ES-I3 (cell line): ENCODE data around the gene DRD4.
A peak's percentile ranks its signal among the peaks of the same experiment; 100 is the strongest.

ENCODE experiments used
- H3K36me3 ChIP-seq: 2 replicates; pipeline ENCODE4 v1.6.1; 2013; ENCODE audit warnings: mild to moderate bottlenecking, low read length, control low read depth, moderate library complexity; ENCODE audit not compliant: insufficient read depth
- H3K4me1 ChIP-seq: 2 replicates; pipeline ENCODE4 v1.6.1; 2013; ENCODE audit warnings: mild to moderate bottlenecking, control low read depth, low read length; ENCODE audit not compliant: insufficient read depth
- H3K9ac ChIP-seq: 2 replicates; pipeline ENCODE4 v1.6.1; 2013; ENCODE audit warnings: low read depth, mild to moderate bottlenecking, low read length, moderate library complexity
- H3K9me3 ChIP-seq: 2 replicates; pipeline ENCODE4 v1.6.1; 2013; ENCODE audit warnings: mild to moderate bottlenecking, low read length, moderate library complexity; ENCODE audit not compliant: control insufficient read depth, insufficient read depth

Gene DRD4

GRCh38 chr11:614623-615503 is 22.2 kb upstream of the DRD4 start:
- Histone ChIP-seq H3K9ac (peak overlapping the region; percentile 84), H3K36me3 (peaks cover 7% of the 10 kb centered on the region; the same call in 1 of the 2 replicates), H3K9me3 (no peaks in the 10 kb centered on the region), H3K4me1 (no peaks in the 10 kb centered on the region; the same call in 1 of the 2 replicates)

- peaks cover 7% of the 10 kb centered on the region; the same call in 1 of the 2 replicates for H3K36me3 ChIP-seq
- peak within 1 kb of the TSS; percentile 84 for H3K9ac ChIP-seq
- H3K4me1 ChIP-seq = no peaks in the 10 kb centered on the region; the same call in 1 of the 2 replicates
These were observed 21.4 kb upstream of the DRD4 start, which contains the start of gene IRF7 for GRCh38 chr11:615504-616319. Gene IRF7 (minus strand): TSS chr11:615950. CDS start chr11:615364, 586 bp downstream.

GRCh38 chr11:616320-617198 is 20.5 kb upstream of the DRD4 start:
- H3K4me1 ChIP-seq = no peaks in the 10 kb centered on the region; the same call in 1 of the 2 replicates
- peaks cover 7% of the 10 kb centered on the region; the same call in 1 of the 2 replicates for H3K36me3 ChIP-seq
- peak overlapping the region; percentile 84; the same call in 1 of the 2 replicates for H3K9ac ChIP-seq
- no peaks in the 10 kb centered on the region for H3K9me3 ChIP-seq

More at GRCh38 chr11:615504-616319, 21.4 kb upstream of the DRD4 start, which contains the start of gene IRF7:
- H3K9me3 ChIP-seq = no peaks in the 10 kb centered on the region

GRCh38 chr11:617199-617911 is 19.7 kb upstream of the DRD4 start:
- H3K4me1 ChIP-seq = no peaks in the 10 kb centered on the region; the same call in 1 of the 2 replicates
- no peaks in the 10 kb centered on the region for H3K9me3 ChIP-seq
- H3K36me3 ChIP-seq = 0 out of 2 replicates have a peak, but pooled peaks cover 2% of the 10 kb centered on the region
- H3K9ac ChIP-seq = no peak overlapping the region

GRCh38 chr11:617912-618682 is 19.0 kb upstream of the DRD4 start:
- Histone ChIP-seq H3K9ac (no peak overlapping the region), H3K9me3 (no peaks in the 10 kb centered on the region), H3K4me1 (no peaks in the 10 kb centered on the region; the same call in 1 of the 2 replicates), H3K36me3 (no peaks in the 10 kb centered on the region)

GRCh38 chr11:618856-619627 is 18.0 kb upstream of the DRD4 start:
- no peaks in the 10 kb centered on the region; the same call in 1 of the 2 replicates for H3K4me1 ChIP-seq
- H3K36me3 ChIP-seq = no peaks in the 10 kb centered on the region
- H3K9me3 ChIP-seq = no peaks in the 10 kb centered on the region
- H3K9ac ChIP-seq = no peak overlapping the region

GRCh38 chr11:619628-620050 is 17.4 kb upstream of the DRD4 start:
- H3K9ac ChIP-seq = no peak overlapping the region
- H3K36me3 ChIP-seq = no peaks in the 10 kb centered on the region
- no peaks in the 10 kb centered on the region; the same call in 1 of the 2 replicates for H3K4me1 ChIP-seq
- H3K9me3 ChIP-seq = no peaks in the 10 kb centered on the region

- Histone ChIP-seq H3K9me3 (no peaks in the 10 kb centered on the region), H3K9ac (no peak overlapping the region), H3K4me1 (no peaks in the 10 kb centered on the region; the same call in 1 of the 2 replicates), H3K36me3 (no peaks in the 10 kb centered on the region)
These were observed 16.9 kb upstream of the DRD4 start for GRCh38 chr11:620201-620600.

- no peaks in the 10 kb centered on the region for H3K36me3 ChIP-seq
- no peaks in the 10 kb centered on the region for H3K9me3 ChIP-seq
- no peak overlapping the region for H3K9ac ChIP-seq
- H3K4me1 ChIP-seq = no peaks in the 10 kb centered on the region; the same call in 1 of the 2 replicates
These were observed 15.9 kb upstream of the DRD4 start for GRCh38 chr11:620935-621814.

GRCh38 chr11:621838-622237 is 15.2 kb upstream of the DRD4 start:
- Histone ChIP-seq H3K36me3 (no peaks in the 10 kb centered on the region), H3K4me1 (no peaks in the 10 kb centered on the region), H3K9ac (no peak overlapping the region), H3K9me3 (no peaks in the 10 kb centered on the region)

GRCh38 chr11:623349-623869 is 13.7 kb upstream of the DRD4 start:
- Histone ChIP-seq H3K4me1 (no peaks in the 10 kb centered on the region), H3K9me3 (no peaks in the 10 kb centered on the region), H3K36me3 (no peaks in the 10 kb centered on the region), H3K9ac (no peak overlapping the region)
